PC-9 (cell line): ENCODE results near the gene UPF2.

Experiments used
- EZH2 ChIP-seq: fragments of 200-600 bp; sonication (generic); IDR thresholded peaks from 2 replicates; pipeline ENCODE4 v1.8.0; 2017; ENCODE audit warnings: antibody characterized with exemption, low read depth
- TF ChIP-seq, protein P1 (sequence below): fragments of 200-600 bp; sonication (generic); conservative IDR thresholded peaks from 2 replicates; pipeline ENCODE4 v1.6.1; 2017; ENCODE audit warnings: mixed run types, antibody characterized with exemption, mild to moderate bottlenecking, moderate library complexity

DNA sequence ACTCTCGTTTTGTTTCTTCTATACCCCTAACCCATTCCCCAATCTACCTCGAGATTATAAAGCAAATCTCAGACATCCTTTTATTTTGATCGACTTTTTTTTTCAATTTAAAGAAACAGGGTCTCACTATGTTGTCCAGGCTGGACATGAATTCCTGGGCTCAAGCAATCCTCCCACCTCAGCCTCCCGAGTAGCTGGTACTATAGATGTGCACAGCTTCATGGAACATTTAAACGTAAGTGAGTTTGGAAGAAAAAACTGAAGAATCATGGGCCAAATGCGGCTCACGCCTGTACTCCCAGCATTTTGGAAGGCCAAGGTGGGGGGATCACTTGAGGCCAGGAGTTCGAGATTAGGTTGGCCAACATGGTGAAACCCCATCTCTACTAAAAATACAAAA is 96.0 kb downstream of the UPF2 start:
- TF ChIP-seq EZH2 = no peak
- TF ChIP-seq, protein P1, sequence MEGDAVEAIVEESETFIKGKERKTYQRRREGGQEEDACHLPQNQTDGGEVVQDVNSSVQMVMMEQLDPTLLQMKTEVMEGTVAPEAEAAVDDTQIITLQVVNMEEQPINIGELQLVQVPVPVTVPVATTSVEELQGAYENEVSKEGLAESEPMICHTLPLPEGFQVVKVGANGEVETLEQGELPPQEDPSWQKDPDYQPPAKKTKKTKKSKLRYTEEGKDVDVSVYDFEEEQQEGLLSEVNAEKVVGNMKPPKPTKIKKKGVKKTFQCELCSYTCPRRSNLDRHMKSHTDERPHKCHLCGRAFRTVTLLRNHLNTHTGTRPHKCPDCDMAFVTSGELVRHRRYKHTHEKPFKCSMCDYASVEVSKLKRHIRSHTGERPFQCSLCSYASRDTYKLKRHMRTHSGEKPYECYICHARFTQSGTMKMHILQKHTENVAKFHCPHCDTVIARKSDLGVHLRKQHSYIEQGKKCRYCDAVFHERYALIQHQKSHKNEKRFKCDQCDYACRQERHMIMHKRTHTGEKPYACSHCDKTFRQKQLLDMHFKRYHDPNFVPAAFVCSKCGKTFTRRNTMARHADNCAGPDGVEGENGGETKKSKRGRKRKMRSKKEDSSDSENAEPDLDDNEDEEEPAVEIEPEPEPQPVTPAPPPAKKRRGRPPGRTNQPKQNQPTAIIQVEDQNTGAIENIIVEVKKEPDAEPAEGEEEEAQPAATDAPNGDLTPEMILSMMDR = no peak
